SW 1271 (cell line): ENCODE results near the gene EVL.
A peak's percentile ranks its signal among the peaks of the same experiment; 100 is the strongest.
"Not testable (repeated sequence)": the region's sequence is repeated elsewhere in the genome, so short reads cannot be mapped to it uniquely, and the experiment has no call there.

Experiments
- DNase-seq, 2 experiments: peaks; one replicate each; lab custom pipeline; 2025; lab: John Stamatoyannopoulos, UW

Gene EVL

GRCh38 chr14:100172811-100173210, 107.6 kb downstream of the EVL start:
- DNase-seq, result no peak

GRCh38 chr14:100173353-100173752, 108.1 kb downstream of the EVL start:
- DNase-seq, result no peak

GRCh38 chr14:100176811-100177327, 111.6 kb downstream of the EVL start:
- no peak for DNase-seq

- DNase-seq, result no peak
These were observed 113.5 kb downstream of the EVL start for GRCh38 chr14:100178691-100179090.

- DNase-seq, result not testable (repeated sequence)
These were observed 115.4 kb downstream of the EVL start for GRCh38 chr14:100180671-100181070.

GRCh38 chr14:100181876-100182551, 116.8 kb downstream of the EVL start:
- not testable (repeated sequence) for DNase-seq

GRCh38 chr14:100187247-100187833, 122.1 kb downstream of the EVL start:
- no peak for DNase-seq

GRCh38 chr14:100188392-100189030, 123.3 kb downstream of the EVL start:
- DNase-seq, result no peak

GRCh38 chr14:100190126-100190525, 124.9 kb downstream of the EVL start:
- DNase-seq, result no peak

- DNase-seq, result no peak
These were observed 126.5 kb downstream of the EVL start for GRCh38 chr14:100191584-100192249.

GRCh38 chr14:100192250-100192671, 127.0 kb downstream of the EVL start:
- DNase-seq, result no peak

GRCh38 chr14:100192672-100193416, 127.6 kb downstream of the EVL start:
- DNase-seq, result peak; percentile 86 to 95
